CD4-positive, alpha-beta T cell (primary cell): ENCODE data around the gene TMPRSS9. TPM values are rescaled to one million over a fixed set of nuclear protein-coding genes. Genes with fewer than 3 reads are reported as not detected.

ENCODE experiments used
- ATAC-seq: fragments of 200-7000 bp; cut with Tn5 transposase; one replicate; pipeline ENCODE4 v1.10.0; 2022; ENCODE audit warnings: mild to moderate bottlenecking; ENCODE audit not compliant: poor library complexity
- CTCF ChIA-PET: fragments of 350-600 bp; sonication (Branson Sonifier 250); formaldehyde crosslinking; loops from one replicate; lab custom pipeline; 2021; ENCODE audit warnings: antibody characterized with exemption, inconsistent platforms; lab: Charles Lee
- POLR2A ChIA-PET: fragments of 350-600 bp; sonication (Branson Sonifier 250); formaldehyde crosslinking; loops from one replicate; lab custom pipeline; 2021; ENCODE audit warnings: antibody characterized with exemption, inconsistent platforms; lab: Charles Lee
- DNase-seq, 14 experiments: peaks; one replicate each; pipeline ENCODE4 v3.0.0-alpha.2; 2013 to 2020; ENCODE audit warnings: mixed read lengths in 2 of 14
- H3K27ac ChIP-seq, 2 donors: one replicate each; pipeline versions ENCODE4 v1.5.1 to v1.7.0; 2013; ENCODE audit warnings: low read length in 2 of 2, low read depth in 1 of 2, mild to moderate bottlenecking in 1 of 2
- H3K27me3 ChIP-seq, 2 experiments: 1 replicate in 1 of 2; 2 replicates in 1 of 2; pipeline versions ENCODE4 v1.6.1 to v1.7.0; 2013; ENCODE audit warnings: low read length in 2 of 2, control low read depth in 1 of 2, mild to moderate bottlenecking in 1 of 2, moderate library complexity in 1 of 2; ENCODE audit not compliant: insufficient read depth in 2 of 2, control insufficient read depth in 1 of 2
- H3K36me3 ChIP-seq: one replicate; pipeline ENCODE4 v1.6.1; 2013; ENCODE audit warnings: low read length, control low read depth; ENCODE audit not compliant: insufficient read depth
- H3K4me1 ChIP-seq: one replicate; pipeline ENCODE4 v1.6.1; 2013; ENCODE audit warnings: low read length, control low read depth; ENCODE audit not compliant: insufficient read depth
- H3K4me3 ChIP-seq: one replicate; pipeline ENCODE4 v1.5.1; 2013; ENCODE audit warnings: mild to moderate bottlenecking, low read length, moderate library complexity
- H3K9me3 ChIP-seq, 2 experiments: 1 replicate in 1 of 2; 2 replicates in 1 of 2; pipeline versions ENCODE4 v1.6.1 to v1.7.0; 2013; ENCODE audit warnings: low read length in 2 of 2, mild to moderate bottlenecking in 2 of 2, control low read depth in 1 of 2, moderate library complexity in 1 of 2; ENCODE audit not compliant: control insufficient read depth in 1 of 2, insufficient read depth in 1 of 2
- H3K27ac Mint-ChIP-seq: one replicate; pipeline ENCODE4 v1.8.0; 2020; ENCODE audit warnings: mixed read lengths
- H3K27me3 Mint-ChIP-seq: one replicate; pipeline ENCODE4 v1.8.0; 2021; ENCODE audit warnings: mixed read lengths
- H3K36me3 Mint-ChIP-seq: one replicate; pipeline ENCODE4 v1.8.0; 2021; ENCODE audit warnings: low read depth, mixed read lengths
- H3K4me1 Mint-ChIP-seq: one replicate; pipeline ENCODE4 v1.8.0; 2021; ENCODE audit warnings: low read depth, mixed read lengths
- H3K4me3 Mint-ChIP-seq: one replicate; pipeline ENCODE4 v1.8.0; 2020; ENCODE audit warnings: mild to moderate bottlenecking, mixed read lengths
- H3K9me3 Mint-ChIP-seq: one replicate; pipeline ENCODE4 v1.8.0; 2020; ENCODE audit warnings: mixed read lengths
- intact Hi-C, 2 experiments: fragments of 100-400 bp; cut with DNase I in 1 of 2; cut with micrococcal nuclease in 1 of 2; formaldehyde crosslinking; loops; one replicate each; pipeline versions ENCODE4 v1.15.1 to v1.9.0; 2023 to 2025; cut with DNase I, micrococcal nuclease
- total RNA-seq, 174 experiments: library from RNA in 2 of 174; stranded (reverse) in 2 of 174; gene quantifications; one replicate each; pipeline ENCODE4 v1.2.3 and lab custom pipeline; 2021 to 2026
- TF ChIP-seq, protein P1 (sequence below): fragments of 200-600 bp; IDR thresholded peaks from one replicate; pipeline ENCODE4 v1.8.0; 2022; ENCODE audit warnings: antibody characterized with exemption, mild to moderate bottlenecking

Gene TMPRSS9
- total RNA-seq, 2 experiments from 2014 or later = not detected

DNA sequence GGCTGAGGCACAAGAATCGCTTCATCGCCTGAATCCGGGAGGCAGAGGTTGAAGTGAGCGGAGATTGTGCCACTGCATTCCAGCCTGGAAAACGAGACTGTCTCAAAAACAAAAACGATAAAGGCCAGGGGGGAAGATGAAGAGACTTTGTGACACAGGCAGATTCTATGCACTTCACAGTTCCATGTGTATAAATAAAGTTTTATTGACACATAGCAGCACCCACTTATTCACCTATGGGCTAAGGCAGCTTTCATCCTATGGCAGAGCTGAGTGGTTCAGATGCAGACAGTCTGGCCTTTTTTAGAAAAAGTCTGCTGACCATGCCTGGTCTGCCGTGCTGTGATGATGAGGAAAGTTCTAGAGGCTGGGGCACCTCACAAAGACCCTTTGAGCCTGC is 91.1 kb downstream of the TMPRSS9 start:
- ATAC-seq (no peak), DNase-seq (no peak)
- CTCF ChIA-PET = no interaction called here
- Histone ChIP-seq H3K27me3 (no peaks in the 10 kb centered on the region), H3K4me3 (no peak overlapping the region), H3K4me1 (peaks cover 32% of the 10 kb centered on the region), H3K9me3 (no peaks in the 10 kb centered on the region), H3K27ac (no peak overlapping the region), H3K36me3 (no peaks in the 10 kb centered on the region)
- TF ChIP-seq, protein P1, sequence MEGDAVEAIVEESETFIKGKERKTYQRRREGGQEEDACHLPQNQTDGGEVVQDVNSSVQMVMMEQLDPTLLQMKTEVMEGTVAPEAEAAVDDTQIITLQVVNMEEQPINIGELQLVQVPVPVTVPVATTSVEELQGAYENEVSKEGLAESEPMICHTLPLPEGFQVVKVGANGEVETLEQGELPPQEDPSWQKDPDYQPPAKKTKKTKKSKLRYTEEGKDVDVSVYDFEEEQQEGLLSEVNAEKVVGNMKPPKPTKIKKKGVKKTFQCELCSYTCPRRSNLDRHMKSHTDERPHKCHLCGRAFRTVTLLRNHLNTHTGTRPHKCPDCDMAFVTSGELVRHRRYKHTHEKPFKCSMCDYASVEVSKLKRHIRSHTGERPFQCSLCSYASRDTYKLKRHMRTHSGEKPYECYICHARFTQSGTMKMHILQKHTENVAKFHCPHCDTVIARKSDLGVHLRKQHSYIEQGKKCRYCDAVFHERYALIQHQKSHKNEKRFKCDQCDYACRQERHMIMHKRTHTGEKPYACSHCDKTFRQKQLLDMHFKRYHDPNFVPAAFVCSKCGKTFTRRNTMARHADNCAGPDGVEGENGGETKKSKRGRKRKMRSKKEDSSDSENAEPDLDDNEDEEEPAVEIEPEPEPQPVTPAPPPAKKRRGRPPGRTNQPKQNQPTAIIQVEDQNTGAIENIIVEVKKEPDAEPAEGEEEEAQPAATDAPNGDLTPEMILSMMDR = no peak
- intact Hi-C loops = no loop called here
- Mint-ChIP-seq H3K4me3 (no peak overlapping the region), H3K27ac (no peak overlapping the region), H3K4me1 (peaks cover 20% of the 10 kb centered on the region), H3K9me3 (no peaks in the 10 kb centered on the region), H3K36me3 (peaks cover 4% of the 10 kb centered on the region), H3K27me3 (no peaks in the 10 kb centered on the region)
- POLR2A ChIA-PET = no interaction called here

DNA sequence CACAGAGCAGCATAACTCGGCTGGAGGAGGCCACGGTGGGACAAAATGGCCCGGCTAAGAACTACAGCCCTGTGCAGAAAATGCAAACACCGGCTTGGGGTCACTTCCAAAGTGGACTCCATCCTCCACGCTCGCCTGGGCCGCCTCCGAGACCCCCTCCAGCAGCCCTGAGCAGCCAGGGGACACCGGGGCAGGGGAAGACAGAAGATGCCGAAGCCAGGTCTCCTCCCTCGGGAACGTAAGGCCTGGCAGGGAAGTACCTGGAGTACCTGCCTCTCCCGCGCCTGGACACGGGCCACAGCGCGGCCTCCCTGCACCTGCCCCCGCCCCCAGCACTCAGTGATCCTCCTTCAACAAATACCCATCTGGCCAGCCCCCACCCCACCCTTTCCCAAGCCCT is 91.7 kb downstream of the TMPRSS9 start:
- DNase-seq = no peak

DNA sequence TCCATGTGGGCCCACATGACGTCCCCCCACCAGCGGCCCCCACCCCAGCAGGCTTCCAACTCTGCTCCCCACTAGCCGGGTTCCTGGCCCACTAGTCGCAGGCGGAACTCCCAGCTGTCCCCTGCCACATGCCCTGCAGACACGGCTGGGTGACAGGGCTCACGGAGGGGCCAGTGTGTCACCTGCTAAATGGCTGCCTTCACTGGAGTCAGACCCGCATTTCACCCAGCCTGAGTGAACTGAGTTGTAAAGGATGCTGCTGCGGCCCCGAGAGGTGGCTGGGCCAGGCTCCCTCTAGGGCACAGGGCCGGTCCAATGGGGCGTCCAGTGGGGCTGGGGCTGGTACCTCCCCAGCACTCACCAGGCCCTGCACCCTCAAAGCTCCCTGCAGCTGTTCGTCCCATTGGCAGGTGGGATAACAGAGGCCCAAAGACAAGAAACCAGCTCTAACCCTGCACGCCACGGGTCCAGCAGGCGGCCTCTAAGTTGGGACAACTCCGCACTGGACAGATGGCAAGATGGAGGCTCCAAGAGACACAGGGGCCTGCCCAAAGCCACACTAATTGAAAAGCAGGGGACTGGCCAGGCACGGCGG is 93.5 kb downstream of the TMPRSS9 start:
- POLR2A ChIA-PET = interaction anchor here (1.3 kb wide), 1 partner anchor 23 kb away, joined by 5 read pairs; the partner anchor contains the start of gene GADD45B
- intact Hi-C loops = no loop called here
- H3K4me3 Mint-ChIP-seq = peak overlapping the region; percentile 56

More for the DNA sequence above, 91.7 kb downstream of the TMPRSS9 start:
- H3K4me3 ChIP-seq = no peak overlapping the region
- ChIA-PET CTCF (no interaction called here), POLR2A (no interaction called here)
- no peaks in the 10 kb centered on the region for H3K36me3 ChIP-seq
- H3K27ac Mint-ChIP-seq = no peak overlapping the region
- no peaks in the 10 kb centered on the region for H3K9me3 Mint-ChIP-seq
- H3K4me1 ChIP-seq = peaks cover 27% of the 10 kb centered on the region
- TF ChIP-seq, protein P1 = no peak
- H3K27ac ChIP-seq = no peak overlapping the region
- no peak overlapping the region for H3K4me3 Mint-ChIP-seq
- intact Hi-C loops = no loop called here
- H3K27me3 Mint-ChIP-seq = no peaks in the 10 kb centered on the region
- no peaks in the 10 kb centered on the region for H3K9me3 ChIP-seq
- H3K27me3 ChIP-seq = no peaks in the 10 kb centered on the region
- H3K4me1 Mint-ChIP-seq = peaks cover 14% of the 10 kb centered on the region
- H3K36me3 Mint-ChIP-seq = no peaks in the 10 kb centered on the region
- ATAC-seq = no peak

More for the DNA sequence above, 93.5 kb downstream of the TMPRSS9 start:
- H3K27me3 ChIP-seq = no peaks in the 10 kb centered on the region
- ATAC-seq (no peak), DNase-seq (no peak)
- CTCF ChIA-PET = interaction anchor here (1.4 kb wide), 1 partner anchor 158 kb away, joined by 3 read pairs; no protein-coding TSS in a partner anchor
- H3K36me3 Mint-ChIP-seq = no peaks in the 10 kb centered on the region
- H3K4me1 ChIP-seq = peaks cover 25% of the 10 kb centered on the region
- TF ChIP-seq, protein P1 = no peak
- no peaks in the 10 kb centered on the region for H3K9me3 ChIP-seq
- H3K27ac ChIP-seq = no peak overlapping the region
- H3K4me3 ChIP-seq = no peak overlapping the region
- H3K27ac Mint-ChIP-seq = no peak overlapping the region
- H3K4me1 Mint-ChIP-seq = peaks cover 13% of the 10 kb centered on the region
- H3K27me3 Mint-ChIP-seq = no peaks in the 10 kb centered on the region
- no peaks in the 10 kb centered on the region for H3K36me3 ChIP-seq
- H3K9me3 Mint-ChIP-seq = no peaks in the 10 kb centered on the region
